NCI-H446 (cell line): ENCODE results near the gene ZNF598.
"Not testable (repeated sequence)": the region's sequence is repeated elsewhere in the genome, so short reads cannot be mapped to it uniquely, and the experiment has no call there.

Source experiments
- DNase-seq, 2 experiments: peaks; one replicate each; lab custom pipeline; 2025; lab: John Stamatoyannopoulos, UW

ZNF598 gene

DNA sequence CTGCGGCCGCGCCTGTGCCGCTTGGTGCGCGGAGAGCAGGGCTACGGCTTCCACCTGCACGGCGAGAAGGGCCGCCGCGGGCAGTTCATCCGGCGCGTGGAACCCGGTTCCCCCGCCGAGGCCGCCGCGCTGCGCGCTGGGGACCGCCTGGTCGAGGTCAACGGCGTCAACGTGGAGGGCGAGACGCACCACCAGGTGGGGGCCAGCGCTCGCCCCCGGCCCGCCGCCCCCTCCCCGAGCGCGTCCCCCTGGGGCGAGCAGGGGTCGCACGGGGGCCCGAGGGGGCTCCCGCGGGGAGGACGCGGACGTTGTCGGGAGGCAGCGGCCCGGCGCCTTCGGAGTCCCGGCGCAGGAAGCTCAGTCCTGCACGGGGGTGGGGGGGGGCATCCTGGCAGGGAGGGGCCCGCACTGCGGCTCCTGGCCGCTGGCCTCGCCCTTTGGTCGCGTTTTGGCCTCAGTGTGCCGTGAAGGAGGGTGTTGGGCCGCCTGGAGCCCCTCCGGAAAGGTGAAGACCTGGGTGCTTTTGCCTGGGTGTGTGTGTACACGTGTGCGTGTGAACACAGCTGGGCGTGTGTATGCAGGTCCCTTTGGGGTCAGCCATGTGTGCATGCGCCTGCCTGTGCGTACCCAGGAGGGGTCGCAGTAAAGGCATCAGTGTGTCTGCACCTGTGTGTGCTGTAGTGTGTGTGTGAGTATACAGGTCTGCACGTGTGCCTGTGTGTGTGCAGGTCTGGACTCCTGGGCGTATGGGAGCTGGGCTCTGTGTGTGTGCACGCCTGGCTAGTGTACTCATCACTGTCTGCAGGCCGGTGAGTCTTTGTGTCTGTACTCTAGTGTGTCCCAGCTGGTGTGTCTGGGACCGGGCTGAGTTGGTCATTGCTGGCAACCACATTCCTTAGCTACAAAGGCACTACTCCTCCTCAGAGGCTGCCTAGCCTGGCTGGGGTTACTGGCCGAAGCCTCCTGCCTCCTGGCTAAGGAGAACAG, 17.7 kb upstream of the ZNF598 start:
- DNase-seq: no peak

DNA sequence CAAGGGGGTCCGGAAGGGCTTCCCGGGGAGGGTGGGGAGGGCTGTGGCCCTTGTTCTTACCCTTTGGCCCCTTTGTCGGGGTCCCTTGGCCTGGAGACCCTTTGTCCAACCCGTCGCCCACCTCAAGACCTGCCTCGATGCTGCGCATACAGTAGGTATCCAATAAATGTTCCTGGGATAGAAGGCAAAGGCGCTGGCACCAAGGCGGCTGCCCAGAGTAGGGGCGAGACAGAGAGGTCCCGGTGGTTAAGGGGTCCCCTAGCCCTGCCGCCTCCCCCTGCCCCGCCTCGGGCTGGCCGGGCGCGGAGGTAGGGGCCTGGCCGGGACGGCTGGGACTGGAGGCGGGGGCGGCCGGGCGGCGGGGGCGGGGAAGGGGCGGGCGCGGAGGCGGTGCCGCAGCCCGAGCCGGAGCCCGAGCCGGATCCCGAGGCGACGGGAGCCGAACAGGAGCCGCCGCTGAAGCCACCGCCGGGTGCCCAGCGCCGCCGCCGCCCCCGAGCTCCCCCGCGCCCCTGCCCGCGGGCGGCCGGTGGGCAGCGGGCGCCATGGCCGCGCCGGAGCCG, 16.9 kb upstream of the ZNF598 start, which contains the start of gene NHERF2:
TSS of gene NHERF2 (plus strand) at position 442 of the 563 bp plus-strand sequence. CDS start at position 546, 104 bp downstream.
- DNase-seq: peak in 1 of 2 experiments; percentile 18

DNA sequence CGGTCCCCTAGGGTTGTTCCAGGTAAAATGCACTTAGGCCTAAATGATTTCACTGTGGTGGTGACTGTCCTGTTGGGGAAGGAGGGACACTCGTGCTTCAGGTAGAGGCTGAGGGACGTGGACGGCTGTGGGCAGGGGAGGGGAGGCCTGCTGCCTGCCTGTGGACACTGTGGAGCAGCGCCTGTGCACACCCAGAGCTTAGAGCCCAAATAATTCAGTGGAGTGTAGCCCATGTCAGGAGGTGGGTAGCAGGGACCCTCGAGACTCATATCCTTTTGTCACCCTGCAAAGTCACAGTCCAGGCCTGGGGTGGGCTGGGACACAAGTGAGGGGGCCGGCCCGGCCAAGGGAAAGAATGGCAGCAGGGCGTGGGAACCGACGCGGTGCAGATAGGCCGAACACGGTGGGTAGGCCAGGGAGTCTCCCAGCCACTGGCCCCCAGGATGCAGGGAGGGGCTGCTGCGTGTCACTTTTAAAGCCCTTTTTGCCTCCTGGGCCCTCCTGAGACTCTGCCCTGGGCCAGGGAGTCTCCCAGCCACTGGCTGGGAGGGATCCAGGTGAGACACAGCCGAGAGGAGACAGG, 16.3 kb upstream of the ZNF598 start:
- no peak for DNase-seq

DNA sequence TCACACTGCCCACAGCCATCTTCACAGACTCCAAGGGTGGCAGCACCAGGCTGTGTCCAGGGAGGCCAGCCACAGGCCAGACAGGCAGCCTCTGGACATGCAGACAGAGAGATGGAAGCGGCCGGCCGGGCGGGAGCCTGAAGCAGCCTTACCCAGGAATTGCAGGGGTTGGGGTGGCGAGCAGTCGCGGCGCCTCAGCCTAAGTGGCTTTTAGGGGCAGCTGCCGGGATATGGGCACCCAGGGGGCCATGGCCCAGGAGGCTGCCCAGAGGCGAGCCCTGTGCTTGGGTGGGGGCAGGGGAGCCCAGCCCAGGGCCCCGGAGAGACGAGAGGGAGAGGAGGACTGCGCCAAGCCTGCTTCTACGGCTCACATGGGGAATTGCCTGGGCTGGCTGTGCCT, 15.6 kb upstream of the ZNF598 start:
- no peak for DNase-seq

DNA sequence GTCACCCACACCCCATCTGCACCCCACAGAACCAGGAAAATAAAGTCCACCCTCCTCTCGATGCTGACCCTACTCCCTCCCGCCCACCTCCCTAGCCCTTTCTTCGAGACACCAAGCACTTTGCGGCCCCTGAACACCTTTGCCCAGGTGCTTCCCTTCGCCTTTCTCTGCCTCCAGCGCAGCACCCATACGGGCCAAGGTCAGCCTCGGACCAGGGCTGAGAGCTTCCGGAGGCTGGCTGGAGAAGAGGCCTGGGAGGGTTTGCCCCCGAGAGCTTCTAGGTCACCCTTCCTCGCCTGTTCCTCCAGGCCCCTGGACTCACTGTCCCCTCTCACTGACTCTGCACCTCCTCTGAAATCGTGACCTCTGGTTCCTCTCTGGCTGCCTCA, 14.4 kb upstream of the ZNF598 start:
- no peak for DNase-seq

DNA sequence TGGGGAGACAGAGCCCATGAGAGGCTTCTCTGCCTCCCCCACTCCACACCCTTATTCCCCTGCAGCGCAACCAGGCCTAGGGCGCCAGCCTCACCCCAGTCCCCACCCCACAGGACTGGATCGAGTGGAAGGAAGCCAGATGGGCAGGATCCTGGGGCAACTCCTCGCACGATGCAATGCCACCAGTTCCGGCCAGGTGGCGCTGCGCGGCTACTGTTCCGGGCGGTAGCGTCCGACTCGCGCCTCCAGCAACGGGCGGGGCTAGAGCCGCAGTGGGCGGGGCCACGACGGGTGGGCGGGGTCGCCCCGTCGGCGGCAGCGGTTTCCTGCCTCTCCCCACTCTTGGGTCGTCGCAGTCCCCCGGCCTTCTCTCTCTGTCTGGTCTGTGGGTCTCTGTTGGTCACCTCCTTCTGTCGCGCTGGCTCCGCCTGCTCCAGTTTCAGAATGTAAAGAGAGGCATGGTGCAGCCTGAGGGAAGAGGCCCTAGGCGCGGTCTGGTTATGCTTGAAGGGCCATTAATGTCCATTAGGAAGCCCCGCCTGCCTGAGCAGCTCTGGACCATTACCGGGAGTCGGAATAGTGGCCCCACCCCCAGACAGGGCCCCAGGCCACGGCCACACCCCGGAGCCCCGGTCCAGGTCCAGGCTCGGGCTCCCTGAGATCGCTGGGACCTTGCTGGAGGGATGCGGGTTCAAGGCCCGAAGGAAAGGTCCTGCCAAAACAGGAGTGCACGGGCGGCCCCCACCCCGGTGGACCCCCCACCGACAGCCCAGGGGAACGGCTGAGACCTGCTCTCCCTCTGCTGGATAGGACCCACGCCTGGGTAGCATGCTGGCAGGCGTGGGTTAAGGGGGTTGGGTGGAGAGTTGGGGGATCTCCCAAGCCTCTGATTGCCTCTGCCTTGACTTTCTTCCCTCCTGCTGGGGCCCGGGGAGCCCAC, 13.7 kb upstream of the ZNF598 start:
- peak; percentile 32 to 92 for DNase-seq

DNA sequence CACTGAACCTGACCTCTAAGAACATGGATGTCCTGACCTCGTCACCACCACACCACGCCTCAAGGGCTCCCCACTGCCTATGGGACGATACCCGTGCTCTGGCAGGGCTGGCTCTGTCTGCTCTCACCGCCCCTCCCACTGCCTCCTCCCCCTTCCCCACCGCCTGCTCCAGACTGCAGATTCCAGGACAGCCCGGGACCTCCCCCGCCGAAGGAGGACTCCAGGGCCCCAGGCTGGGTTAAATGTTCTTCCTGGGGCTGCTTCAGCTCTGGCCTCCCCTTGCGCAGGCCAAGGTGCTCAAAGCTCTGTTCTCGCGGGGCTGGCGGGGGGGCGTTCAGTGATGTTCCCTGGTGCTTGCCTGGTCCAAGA, 13.1 kb upstream of the ZNF598 start:
- peak in 1 of 2 experiments; percentile 68 for DNase-seq

DNA sequence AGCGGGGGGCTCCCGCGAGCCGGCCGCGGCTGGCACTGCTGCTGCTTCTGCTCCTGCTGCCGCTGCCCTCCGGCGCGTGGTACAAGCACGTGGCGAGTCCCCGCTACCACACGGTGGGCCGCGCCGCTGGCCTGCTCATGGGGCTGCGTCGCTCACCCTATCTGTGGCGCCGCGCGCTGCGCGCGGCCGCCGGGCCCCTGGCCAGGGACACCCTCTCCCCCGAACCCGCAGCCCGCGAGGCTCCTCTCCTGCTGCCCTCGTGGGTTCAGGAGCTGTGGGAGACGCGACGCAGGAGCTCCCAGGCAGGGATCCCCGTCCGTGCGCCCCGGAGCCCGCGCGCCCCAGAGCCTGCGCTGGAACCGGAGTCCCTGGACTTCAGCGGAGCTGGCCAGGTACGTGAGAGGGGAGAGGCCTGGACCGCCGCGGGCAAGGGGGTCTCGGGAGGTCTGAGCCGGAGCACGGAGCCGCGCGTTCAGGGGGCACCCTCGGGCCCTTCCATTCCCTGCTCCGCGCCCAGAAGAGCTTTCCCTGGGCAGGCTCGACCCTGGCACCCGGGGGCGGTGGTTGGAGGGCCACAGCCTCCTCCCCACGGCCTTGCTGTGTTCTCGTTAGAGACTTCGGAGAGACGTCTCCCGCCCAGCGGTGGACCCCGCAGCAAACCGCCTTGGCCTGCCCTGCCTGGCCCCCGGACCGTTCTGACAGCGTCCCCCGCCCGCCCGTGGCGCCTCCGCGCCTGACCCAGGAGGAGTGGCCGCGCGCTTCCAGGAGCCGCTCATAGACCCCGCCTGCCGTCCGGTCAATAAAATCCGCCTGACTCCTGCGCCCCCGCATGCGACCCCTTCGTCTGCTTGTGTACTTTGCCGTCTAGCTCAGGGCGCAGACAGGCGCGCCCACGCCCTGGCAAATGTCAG, 10.6 kb upstream of the ZNF598 start:
- DNase-seq: no peak

DNA sequence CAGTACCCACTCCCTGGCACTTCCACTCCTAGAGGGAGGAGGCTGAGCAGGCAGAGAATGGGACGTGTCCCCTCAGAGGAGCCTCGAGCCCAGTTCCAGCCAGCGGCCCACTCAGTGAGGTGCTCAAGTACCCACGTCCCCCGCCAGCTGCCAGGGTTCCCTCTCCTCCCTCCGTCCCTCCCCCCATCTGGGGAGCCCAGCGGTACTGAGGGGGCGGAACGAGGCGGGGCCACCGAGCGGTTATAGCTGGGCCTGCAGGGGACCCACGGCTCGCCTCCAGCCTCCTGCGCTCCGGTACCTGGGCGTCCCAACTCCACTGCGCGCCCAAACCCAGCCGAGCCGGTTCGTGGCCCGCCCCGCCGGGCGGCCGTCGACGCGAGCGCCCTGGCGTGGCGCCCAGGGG, 9.9 kb upstream of the ZNF598 start, which contains the start of gene NPW:
TSS of gene NPW (plus strand) at position 268 of the 403 bp plus-strand sequence.
- no peak for DNase-seq

DNA sequence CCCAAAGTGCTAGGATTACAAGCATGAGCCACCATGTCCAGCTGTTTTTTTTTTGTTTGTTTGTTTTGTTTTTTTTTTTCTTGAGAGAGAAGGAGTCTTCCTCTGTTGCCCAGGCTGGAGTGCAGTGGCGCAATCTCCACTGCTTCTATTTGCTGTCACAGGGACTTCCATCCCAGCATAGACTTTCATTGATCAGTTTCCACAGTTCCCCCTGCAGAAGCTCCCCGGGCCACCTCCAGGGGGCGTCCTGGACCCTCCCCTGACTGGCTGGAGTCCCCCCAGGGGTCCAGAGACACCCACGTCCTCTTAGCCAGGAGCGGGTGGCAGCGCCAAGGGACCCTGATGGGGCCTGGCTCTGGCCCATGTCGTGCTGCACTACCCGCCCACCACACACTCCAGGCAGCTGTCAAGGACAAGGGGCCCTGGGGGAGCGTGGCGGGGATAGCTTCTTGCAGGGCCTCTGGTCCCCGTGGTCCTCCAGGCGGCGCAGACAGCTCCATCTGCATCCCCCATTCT, 6.8 kb upstream of the ZNF598 start:
- no peak for DNase-seq

DNA sequence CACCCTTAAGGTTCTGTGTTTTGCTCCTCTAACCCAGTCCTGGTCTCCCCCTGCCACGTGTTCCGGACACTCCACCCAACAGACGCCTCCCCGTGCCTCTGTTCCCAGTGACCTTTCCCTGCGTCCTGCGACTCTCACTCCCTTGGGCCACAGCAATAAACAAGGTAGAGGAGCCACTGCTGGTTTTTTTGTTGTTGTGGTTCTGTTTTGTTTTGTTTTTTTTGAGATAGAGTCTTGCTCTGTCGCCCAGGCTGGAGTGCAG, 6.3 kb upstream of the ZNF598 start:
- DNase-seq: no peak

DNA sequence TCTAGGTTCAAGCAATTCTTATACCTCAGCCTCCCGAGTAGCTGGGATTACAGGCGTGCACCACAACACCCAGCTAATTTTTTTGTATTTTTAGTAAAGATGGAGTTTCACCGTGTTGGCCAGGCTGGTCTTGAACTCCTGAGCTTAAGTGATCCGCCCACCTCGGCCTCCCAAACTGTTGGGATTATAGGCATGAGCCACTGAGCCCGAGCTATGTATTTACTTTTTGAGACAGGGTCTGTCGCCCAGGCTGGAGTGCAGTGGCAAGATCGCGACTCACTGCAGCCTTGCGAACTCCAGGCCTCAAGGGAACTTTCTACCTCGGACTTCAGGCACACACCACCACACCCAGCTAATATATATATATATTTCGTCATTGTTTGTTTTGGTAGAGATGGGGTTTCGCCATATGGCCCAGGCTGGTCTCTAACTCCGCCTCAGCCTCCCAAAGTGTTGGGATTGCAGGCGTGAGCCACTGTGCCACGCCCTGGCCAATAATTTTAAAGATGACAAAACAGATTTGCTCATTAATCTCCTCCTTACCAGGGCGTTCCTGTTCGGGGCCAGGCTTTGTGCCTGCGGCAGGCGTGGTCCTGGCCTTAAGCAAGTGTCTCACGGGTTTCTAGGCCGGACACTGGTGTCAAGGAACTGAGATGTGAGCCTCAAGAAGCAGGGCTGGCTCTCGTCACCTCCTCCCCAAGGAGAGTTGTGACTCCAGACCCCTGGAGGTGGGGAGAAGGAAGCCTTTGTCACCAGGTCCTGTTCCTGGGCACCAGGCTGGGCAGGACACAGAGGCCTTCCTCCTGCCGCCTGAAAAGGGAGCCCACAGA, 5.7 kb upstream of the ZNF598 start:
- DNase-seq: no peak

DNA sequence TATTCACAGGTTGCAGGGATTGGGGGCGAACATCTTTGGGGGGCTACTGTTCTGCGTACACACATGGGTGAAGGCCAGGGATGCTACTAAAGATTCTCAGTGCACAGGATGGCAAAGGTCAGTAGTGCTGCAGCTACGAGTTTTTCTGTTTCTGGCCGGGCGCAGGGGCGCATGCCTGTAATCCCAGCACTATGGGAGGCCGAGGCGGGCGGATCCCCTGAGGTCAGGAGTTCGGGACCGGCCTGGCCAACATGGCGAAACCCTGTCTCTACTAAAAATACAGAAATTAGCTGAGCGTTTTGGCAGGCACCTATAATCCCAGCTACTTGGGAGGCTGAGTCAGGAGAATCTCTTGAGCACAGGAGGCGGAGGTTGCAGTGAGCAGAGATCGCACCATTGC, 3.9 kb upstream of the ZNF598 start:
- DNase-seq: no peak

DNA sequence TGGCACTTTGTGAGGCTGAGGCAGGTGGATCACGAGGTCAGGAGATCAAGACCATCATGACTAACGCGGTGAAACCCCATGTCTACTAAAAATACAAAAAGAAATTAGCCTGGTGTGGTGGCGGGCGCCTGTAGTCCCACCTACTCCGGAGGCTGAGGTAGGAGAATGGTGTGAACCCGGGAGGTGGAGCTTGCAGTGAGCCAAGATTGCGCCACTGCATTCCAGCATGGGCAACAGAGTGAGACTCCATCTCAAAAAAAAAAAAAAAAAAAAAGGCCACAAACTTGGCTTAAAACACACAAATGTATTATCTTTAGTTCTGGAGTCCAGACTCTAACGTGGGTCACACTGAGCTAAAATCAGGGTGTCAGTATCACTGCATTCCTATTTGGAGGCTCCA, 2.1 kb upstream of the ZNF598 start:
- DNase-seq: not testable (repeated sequence)

DNA sequence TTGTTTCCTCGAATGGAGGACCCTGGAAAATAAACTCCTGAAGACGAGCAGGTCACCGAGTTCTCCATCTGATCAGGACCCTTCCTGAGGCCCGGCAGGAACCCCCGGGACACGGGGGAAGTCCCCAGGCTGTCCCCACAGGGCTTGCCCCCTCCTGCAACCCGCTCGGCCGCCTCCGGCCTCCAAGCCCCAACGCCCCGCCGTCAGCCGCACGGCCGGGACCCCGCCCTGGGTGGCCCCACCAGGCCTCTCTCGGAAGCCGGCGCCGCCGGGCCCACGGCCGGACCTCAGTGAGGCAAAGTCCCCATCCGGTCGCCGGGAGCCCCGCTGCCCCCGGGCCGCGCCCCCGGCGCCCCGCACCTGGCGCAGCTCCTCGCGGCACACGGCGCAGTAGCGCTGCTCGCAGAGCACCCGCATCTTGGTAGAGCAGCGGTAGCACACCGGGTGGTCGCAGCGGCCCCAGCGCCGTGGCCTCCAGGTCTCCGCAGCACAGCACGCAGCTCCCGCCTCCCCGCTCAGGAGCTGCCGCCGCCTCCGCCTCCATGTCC, 383 bp downstream of the ZNF598 start:
- no peak for DNase-seq

DNA sequence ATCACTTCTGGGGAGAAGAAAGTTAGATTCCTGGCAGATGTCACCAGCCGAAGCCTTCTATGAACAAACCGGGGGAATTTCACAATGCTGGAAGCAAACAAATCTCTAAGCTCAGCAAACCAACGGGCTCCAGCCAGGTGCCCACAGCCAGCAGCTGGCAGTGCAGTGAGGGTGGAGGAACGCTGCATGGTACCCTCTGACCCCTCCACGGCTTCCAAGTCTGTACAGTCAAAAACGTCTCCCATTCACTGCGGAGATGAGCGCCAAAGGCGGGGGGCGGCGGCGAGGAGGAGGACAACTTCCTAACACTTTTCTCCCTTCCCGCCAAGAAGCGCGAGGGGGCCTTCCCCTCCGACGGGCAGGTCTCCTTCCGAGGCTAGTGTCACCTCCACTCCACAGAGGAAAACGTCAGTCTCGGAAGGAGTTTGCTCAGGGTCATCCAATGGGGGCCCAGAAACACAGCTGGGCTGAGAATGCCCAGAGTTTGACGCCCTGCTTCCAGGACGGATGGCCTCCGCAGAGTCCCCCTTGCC, 924 bp downstream of the ZNF598 start:
- no peak for DNase-seq

DNA sequence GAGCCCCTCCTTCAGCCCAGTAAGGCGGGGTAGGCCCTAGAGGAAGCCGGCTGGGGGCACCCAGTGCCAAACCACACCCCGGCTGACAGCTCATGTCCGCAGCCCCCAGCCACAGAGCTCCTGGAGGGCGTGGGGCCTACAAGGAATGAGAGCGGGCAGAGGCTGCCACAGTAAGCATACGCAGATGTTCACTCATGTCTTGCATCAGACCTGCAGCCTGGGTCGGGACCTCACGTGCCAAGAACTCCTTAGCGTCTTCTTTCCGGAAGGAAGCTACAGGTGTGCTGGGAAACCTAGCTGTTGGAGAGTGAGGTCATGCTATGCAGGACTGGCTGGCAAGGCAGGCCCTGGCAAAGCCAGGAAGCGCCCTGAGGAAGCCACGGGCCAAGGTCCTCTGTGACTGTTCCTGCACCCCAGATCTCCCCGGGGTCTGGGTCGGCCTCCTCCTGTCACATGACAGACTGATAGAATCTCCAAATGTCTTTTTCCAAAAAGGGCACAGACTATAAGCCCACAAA, 1.6 kb downstream of the ZNF598 start:
- DNase-seq: no peak

DNA sequence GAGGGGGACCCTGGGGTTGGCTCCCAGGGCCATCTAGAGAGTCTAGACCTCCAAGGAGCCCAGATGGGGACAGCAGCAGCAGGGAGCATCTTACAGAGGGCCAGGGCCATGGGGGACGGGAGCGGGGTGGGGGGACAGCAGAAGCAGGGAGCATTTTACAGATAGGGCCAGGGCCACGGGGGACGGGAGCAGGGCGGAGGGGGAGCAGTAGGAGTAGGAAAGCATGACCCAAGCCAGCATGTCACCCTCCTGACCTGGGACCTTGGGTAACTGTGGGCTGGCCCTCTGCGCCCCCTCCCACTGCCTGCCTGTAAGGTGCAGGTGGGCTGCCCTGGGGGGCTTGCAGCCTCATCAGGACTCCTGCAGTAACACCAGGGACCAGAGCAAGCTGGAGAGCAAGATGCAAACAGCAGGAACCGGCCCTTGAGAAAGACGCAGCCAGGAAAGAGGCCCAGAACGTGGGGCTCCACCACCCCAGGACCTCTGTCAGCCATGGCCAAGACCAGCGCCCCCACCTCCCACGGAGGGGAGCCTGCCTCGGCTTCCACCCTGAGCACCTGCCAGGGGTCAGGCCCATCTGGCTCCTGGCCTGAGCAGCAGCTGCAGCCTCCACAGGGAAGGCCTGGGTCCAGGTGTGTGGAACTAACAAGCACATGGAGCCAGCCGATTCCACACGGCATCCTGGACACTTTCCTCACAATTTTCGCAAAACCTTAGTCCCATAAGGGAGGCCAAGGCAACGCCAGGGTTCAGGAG, 2.4 kb downstream of the ZNF598 start:
- DNase-seq: no peak
